GM21447 (cell line): ENCODE data around the gene RFTN1.
A peak's percentile ranks its signal among the peaks of the same experiment; 100 is the strongest.
"Not testable (repeated sequence)": the region's sequence is repeated elsewhere in the genome, so short reads cannot be mapped to it uniquely, and the experiment has no call there.

Source experiments
- ATAC-seq: cut with Tn5 transposase; IDR thresholded peaks from one replicate; pipeline ENCODE4 v1.9.1; 2021; ENCODE audit not compliant: unreplicated experiment

The RFTN1 gene

GRCh38 chr3:16507578-16508242, 5.8 kb downstream of the RFTN1 start:
- no peak for ATAC-seq

DNA sequence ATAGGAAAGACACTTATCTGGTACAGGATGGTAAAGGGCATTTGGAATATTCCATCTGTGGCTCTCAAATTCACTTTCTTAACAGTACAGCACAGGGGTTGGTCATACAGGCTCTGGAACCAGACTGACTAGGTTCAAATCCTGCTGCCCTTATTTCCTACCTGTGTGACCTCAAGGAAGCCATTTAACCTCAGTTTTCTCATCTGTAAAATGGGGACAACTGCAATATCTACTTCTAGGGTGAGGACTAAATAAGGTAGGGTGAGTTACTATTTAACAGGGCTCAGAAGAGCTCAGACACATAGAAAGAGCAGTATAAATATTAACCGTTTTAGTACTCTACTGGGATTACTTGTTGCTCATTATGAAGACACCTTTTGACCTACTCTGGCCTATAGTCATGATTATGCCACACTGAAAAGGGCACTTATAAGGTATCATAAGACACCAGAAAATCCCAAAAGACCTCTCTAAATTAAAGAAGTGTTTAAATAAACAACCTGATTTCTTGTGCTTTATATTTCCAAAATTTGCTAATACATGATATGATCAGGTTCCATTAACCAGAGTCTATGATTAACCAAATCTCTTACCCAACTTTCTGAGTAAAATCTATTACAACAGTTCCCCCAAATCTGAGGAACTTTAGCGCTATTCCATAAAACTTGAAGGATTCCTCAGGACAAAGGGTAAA, 6.5 kb downstream of the RFTN1 start:
- no peak for ATAC-seq

GRCh38 chr3:16506451-16506850, 7.0 kb downstream of the RFTN1 start:
- no peak for ATAC-seq

DNA sequence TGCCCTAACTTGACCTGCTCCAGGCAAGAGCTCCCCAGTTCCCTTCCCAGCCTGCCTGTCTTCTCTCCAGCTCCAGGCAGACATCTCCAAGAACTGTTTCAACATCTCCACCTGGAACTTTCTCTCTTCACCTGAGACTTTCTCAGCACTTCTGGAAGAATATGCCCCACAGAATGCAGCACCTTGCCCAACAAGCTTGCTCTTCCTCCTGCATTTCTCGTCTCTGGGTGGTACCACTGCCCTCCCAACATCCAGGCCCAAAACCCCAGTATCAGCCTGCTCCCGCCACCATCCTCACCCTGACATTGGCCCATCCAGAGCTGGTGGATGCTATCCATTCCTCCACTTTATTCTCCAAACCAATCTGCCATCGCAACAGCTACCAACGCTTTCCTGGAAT, 8.8 kb downstream of the RFTN1 start:
- ATAC-seq = no peak

DNA sequence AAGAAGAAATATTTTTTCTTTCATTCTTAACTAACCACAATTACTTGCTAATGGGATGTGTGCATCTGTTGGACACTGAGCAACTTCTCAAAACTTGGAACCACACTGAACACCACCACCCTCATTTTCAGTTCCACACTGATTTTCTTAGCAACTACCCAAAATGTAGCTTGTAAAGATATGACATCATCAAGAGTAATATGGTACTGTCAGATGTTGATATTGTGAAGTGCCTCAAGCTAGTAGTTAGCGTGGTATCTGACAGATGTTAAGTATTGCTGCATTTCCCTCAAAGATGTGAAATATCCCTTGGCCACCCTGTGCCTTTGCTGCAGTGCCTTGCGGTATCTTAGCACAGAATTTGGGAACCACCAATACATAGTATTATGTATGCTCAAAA, 9.3 kb downstream of the RFTN1 start:
- peak; percentile 80 for ATAC-seq

DNA sequence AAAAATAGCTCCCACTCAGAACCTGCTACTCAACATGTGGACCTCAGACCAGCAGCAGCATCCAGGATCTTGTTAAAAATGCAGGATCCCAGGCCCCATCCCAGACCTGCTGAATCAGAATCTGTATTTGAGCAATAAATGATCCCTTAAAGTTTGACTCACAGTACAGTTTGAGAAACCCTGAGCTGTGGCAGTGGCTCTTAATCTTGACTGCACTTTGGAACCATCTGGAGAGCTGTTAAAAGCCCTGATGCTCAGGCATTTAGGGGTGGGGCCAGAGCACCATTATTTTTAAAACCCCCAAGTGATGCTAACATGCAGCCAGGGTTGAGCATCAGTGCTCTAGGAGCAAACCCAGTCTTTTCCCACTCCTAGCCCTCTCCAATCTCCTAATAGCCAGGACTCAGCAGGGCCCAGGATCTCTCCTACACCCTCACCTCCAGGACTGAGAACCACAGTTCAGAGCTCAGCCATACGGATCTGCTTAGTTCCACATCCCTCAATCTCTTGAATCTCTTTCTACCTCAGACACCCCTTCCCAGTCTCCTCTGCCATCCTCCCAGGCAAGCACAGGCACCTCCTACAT, 10.2 kb downstream of the RFTN1 start:
- no peak for ATAC-seq

DNA sequence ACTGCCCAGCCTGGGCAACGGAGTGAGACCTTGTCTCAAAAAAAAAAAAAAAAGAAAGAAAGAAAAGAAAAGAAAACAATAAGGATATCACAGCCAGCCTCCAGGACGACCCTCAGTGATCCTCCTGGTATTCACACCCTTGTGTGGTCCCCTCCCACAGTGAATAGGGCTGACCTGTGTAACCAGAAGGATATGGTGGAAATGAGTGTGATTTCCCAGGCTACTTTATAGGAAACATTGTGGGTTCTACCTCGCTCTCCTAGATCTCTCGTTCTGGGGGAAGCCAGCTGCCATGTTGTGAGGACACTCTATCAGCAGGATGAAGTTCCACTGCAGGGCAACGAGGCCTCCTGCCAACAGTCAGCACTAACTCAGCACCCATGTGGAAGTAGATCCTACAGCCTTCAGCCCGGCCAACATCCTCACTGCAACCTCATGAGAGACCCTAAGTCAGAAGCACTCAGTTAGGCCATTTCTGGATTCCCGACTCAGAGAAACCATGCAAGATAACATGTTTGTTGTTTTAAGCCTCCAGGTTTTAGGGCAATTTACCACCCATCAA, 11.1 kb downstream of the RFTN1 start:
- ATAC-seq = no peak

DNA sequence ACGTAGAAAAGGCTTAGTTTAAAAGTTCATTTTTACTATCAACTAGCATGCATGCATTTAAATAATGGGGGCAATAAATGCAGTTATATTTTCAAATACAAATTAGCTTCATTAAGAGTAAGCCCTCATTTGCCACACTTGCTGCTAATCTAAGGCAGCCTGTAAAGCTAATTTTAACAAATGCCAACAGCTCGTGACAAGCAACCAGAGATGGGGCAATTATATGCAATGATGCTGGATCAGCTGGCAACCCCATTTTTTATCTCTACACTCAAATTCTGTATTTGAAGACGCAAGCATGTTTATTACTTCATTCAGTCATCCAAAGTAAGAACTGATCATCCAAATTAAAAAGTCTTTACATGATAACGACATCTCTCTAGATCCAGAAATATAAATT, 12.1 kb downstream of the RFTN1 start:
- no peak for ATAC-seq

- ATAC-seq = no peak
These were observed 12.6 kb downstream of the RFTN1 start for GRCh38 chr3:16500911-16501310.

DNA sequence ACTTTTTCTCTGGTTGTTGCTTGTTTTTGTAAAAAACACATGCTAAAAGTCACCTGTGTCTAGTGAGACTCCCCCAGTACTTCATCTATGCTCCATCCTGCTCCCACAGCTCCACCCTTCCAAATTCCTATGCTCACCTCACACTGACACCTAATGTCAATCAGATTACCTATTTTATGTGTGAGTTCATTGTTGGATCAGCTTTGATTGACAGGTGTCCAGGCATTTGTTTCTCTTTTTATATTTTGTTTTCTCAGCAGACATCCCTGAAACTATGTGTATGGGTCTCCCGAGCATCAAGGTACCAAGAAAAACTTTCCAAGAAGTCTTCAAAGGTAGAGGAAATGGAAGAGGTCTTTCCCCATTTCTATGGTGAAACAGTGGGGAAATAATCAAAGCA, 13.4 kb downstream of the RFTN1 start:
- ATAC-seq = no peak

DNA sequence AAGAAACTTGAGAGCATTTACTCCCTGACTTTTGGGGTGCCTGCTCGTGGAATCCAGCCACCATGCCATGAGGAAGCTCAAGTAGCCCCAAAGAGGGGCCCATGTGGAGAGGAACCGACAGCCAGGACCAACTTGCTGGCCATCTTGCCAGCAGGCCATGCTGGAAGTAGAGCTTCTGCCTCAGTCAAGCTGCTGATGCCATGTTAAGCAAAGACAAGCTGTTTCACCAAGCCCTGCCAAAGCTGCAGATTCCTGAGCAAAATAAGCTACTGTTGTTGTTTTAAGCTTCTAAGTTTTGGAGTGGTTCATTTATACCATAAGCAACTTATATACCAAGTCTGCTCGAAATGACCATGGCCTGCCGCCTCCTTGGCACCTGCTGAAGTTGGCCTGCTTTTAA, 14.1 kb downstream of the RFTN1 start:
- no peak for ATAC-seq

DNA sequence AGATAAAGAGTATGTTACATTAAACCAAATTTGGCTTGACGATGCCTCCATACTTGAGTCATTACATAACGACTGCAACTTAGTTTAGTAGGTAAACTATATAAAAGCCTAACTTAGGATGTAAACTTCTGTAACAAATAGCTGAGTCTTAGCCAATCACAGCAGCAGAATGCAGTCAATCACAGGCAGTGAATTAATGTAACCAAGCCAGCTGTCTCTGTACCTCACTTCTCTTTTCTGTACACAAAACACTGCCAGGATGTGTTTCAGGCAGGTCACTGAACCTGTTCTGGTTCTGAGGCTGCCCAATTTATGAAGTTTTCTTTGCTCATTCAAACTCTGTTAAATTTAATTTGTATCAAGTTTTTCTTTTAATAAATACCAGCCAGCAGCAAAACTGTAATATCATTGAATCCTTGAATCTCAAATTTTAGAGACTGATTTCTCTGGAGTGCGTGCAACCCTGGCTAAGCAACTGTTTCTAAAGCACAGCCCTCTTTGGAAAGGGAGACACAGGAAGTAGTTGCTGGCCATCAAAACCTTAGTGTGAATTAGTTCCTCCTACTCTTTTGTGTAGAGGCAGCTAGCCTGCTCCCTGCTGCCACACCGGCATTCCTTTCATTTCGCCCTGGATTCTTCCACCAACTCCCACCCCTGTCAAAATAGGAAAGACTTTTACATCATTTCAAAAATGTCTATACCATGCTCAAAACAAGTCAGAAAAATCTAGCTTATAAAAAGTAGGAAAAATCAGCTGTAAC, 15.2 kb downstream of the RFTN1 start:
- ATAC-seq = no peak

DNA sequence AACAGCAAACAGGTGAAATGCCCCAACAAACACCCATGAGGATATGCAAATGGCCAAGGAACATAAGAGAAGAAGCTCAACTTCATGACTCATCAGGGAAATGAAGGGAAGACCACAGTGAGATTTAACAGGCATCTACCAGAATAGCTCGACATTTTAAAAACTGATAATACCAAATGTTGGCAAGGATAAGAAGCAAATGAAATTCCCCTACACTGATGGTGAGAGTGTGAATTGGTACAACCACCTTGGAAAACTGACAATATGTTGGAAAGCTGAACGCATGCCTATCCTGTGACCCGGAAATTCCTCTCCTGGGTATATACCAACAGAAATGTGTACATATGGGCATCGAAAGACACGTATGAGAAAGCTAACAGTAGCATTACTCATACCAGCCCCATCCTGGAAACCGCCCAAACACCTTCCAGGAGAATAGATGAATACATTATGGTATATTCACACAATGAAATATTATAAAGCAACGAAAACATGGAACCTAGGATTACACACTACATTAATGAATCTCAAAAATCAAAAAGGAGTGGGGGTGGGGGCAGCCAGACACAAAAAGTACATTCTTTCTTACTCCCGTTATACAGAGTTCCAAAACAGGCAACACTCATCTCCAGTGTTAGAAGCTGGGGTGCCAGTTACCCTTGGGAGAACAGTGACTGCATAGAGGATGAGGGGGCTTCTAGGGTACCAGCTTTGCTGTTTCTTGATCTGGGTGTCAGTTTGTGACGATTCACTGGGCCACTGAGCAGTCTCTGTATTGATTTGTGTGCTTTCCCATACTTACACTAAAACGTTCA, 16.9 kb downstream of the RFTN1 start:
- ATAC-seq = peak; percentile 80

DNA sequence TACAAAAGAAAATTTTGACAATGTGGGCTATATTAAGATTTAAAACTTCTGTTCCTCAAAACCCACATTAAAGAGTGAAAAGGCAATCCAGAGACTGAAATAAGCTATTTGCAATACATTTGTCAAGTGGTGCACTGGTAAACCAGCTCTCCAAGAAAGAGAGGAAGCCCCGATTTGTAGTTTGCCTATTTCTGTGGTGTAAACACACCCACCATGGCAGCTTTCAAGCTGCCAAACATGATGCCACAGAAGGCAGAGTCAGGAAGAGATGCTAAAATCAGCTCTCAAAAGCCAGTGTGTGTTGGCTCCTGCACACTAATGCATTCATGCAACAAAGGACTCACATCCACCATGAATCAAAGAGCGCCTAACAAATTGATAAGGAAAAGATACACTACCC, 17.5 kb downstream of the RFTN1 start:
- ATAC-seq = peak; percentile 24

GRCh38 chr3:16494814-16495431, 18.6 kb downstream of the RFTN1 start:
- ATAC-seq = no peak

- no peak for ATAC-seq
These were observed 19.4 kb downstream of the RFTN1 start for GRCh38 chr3:16494094-16494493.

DNA sequence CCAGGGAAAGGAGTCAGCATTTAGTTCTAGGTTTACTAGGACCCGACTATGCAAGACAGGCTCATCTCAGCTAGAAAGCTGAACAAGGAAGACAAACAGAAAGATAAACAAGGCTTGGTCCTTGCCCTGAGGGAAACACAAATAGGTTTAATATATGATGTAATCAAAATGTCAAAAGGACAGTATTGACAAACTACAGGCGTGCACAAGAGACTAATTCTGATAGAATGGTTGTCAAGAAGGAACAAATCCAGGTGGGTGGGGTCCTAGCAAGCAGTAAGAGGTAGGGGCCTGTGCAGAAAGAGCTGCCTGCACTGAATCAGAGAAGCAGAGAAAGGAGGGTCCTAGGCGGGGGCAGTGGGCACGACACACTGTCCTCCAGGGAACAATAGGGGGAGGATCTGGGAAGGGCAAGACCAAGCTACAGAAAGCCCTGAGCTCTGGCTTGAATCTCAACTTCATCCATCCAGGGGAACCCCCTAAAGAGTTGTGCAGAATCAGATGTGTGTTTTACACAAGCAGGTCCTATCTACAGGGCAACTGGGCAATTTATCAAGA, 23.4 kb downstream of the RFTN1 start:
- ATAC-seq = no peak

GRCh38 chr3:16489326-16490061, 24.0 kb downstream of the RFTN1 start:
- not testable (repeated sequence) for ATAC-seq

- no peak for ATAC-seq
These were observed 24.9 kb downstream of the RFTN1 start for GRCh38 chr3:16488637-16489036.
